DND-41 (cell line): ENCODE results near the gene MRPL44.

Experiments used
- EZH2 ChIP-seq: IDR thresholded peaks from 3 replicates; pipeline ENCODE4 v1.6.1; 2012; ENCODE audit warnings: borderline replicate concordance, low read depth, mild to moderate bottlenecking, moderate library complexity, low read length, inconsistent platforms; ENCODE audit not compliant: severe bottlenecking
- TF ChIP-seq, protein P1 (sequence below): IDR thresholded peaks from 2 replicates; pipeline ENCODE4 v1.5.1; 2012; ENCODE audit warnings: borderline replicate concordance, low read length, moderate library complexity, mild to moderate bottlenecking; ENCODE audit not compliant: poor library complexity, severe bottlenecking; ENCODE audit errors: extremely low read depth

DNA sequence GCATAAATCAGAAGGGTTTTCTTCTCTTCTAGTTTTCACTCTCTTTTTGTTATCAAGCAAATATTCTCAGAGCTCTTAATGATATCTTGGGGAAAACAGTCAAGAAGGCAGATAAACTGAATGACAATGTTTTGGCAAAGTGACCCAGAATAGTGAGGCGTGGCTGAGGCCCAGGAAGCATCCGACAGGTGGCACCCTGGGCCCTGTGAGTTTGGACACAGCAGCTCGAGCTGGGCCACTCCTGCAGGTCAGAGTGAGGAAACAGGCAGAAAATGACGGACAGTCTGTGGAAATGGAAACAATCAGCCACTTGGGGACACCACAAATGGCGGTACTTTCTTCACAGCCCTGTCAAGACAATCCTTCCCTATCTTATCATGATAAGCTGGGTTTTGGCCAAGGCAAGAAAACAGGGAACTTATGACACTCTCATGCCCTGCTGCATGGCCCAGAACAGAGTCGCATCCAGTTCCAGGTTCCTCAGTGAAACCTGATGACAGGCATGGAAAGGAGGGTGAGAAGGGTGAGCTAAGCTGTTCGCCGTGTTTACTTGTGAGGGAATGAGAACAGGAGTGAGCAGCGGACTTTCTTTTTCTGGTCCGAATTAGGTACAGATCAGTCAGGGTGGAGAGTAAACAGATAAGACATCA is 32.1 kb downstream of the MRPL44 start:
- TF ChIP-seq, protein P1, sequence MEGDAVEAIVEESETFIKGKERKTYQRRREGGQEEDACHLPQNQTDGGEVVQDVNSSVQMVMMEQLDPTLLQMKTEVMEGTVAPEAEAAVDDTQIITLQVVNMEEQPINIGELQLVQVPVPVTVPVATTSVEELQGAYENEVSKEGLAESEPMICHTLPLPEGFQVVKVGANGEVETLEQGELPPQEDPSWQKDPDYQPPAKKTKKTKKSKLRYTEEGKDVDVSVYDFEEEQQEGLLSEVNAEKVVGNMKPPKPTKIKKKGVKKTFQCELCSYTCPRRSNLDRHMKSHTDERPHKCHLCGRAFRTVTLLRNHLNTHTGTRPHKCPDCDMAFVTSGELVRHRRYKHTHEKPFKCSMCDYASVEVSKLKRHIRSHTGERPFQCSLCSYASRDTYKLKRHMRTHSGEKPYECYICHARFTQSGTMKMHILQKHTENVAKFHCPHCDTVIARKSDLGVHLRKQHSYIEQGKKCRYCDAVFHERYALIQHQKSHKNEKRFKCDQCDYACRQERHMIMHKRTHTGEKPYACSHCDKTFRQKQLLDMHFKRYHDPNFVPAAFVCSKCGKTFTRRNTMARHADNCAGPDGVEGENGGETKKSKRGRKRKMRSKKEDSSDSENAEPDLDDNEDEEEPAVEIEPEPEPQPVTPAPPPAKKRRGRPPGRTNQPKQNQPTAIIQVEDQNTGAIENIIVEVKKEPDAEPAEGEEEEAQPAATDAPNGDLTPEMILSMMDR, result no peak
- no peak for TF ChIP-seq EZH2
